Sigmoid colon (tissue), 7 donors: ENCODE measurements around the gene GRM8. TPM values are rescaled to one million over a fixed set of nuclear protein-coding genes. Genes with fewer than 3 reads are reported as not detected.

Experiments
- DNase-seq: peaks from one replicate; pipeline ENCODE4 v3.0.0-alpha.2; 2019
- H3K27ac ChIP-seq, 4 donors: fragments of 200-600 bp; sonication (generic); one replicate each; pipeline ENCODE4 v1.5.1; 2016 to 2019; ENCODE audit warnings: mild to moderate bottlenecking in 1 of 4
- H3K27me3 ChIP-seq, 3 donors: fragments of 200-600 bp; sonication (generic); one replicate each; pipeline ENCODE4 v1.5.1; 2019; ENCODE audit warnings: mild to moderate bottlenecking in 1 of 3
- H3K36me3 ChIP-seq, 4 donors: fragments of 200-600 bp; sonication (generic); one replicate each; pipeline ENCODE4 v1.5.1; 2016 to 2019
- H3K4me1 ChIP-seq, 4 donors: fragments of 200-600 bp; sonication (generic); one replicate each; pipeline ENCODE4 v1.5.1; 2017 to 2019
- H3K4me3 ChIP-seq, 4 donors: fragments of 200-600 bp; sonication (generic); one replicate each; pipeline ENCODE4 v1.5.1; 2017 to 2019; ENCODE audit warnings: mild to moderate bottlenecking in 2 of 4, moderate library complexity in 1 of 4
- H3K9me3 ChIP-seq, 4 donors: fragments of 200-600 bp in 3 of 4; sonication (generic) in 3 of 4; one replicate each; pipeline versions ENCODE4 v1.5.1 to v1.6.1; 2013 to 2019
- EP300 ChIP-seq, 4 donors: sonication (generic); formaldehyde crosslinking; IDR thresholded peaks; one replicate each; pipeline ENCODE4 v1.6.1; 2017; ENCODE audit warnings: antibody characterized with exemption in 4 of 4
- POLR2A ChIP-seq, 2 donors: fragments of 450-650 bp; IDR thresholded peaks; one replicate each; pipeline ENCODE4 v1.6.1; 2016; ENCODE audit warnings: antibody characterized with exemption in 2 of 2, mild to moderate bottlenecking in 2 of 2, moderate library complexity in 2 of 2
- POLR2AphosphoS5 ChIP-seq, 4 donors: sonication (generic); formaldehyde crosslinking; IDR thresholded peaks; one replicate each; pipeline ENCODE4 v1.6.1; 2017; ENCODE audit warnings: antibody characterized with exemption in 4 of 4
- WGBS, 2 donors: extraction: QIAGEN DNeasy Blood & Tissue Kit; methylation state at CpG; one replicate each; pipeline ENCODE4 v1.1.7; 2013; 5-methylcytosine and 5-hydroxymethylcytosine counted together
- intact Hi-C: fragments of 100-400 bp; cut with DNase I; formaldehyde crosslinking; loops from one replicate; pipeline ENCODE4 v1.15.1; 2023
- polyA plus RNA-seq, 3 donors: library from polyadenylated mRNA; stranded (reverse); fragments of 200-250 nt; gene quantifications; one replicate each; pipeline ENCODE4 v1.2.3, GENCODE V29; 2013
- total RNA-seq, 4 donors: library from RNA; depleted of rRNA; stranded (reverse); fragments of >200 nt; gene quantifications; one replicate each; pipeline ENCODE4 v1.1.0, GENCODE V29; 2016
- TF ChIP-seq, protein P1 (sequence below), 4 experiments: fragments of 450-650 bp in 3 of 4; fragments of 200-600 bp in 1 of 4; IDR thresholded peaks; one replicate each; pipeline ENCODE4 v1.5.1; 2016 to 2019; ENCODE audit warnings: antibody characterized with exemption in 4 of 4, mild to moderate bottlenecking in 3 of 4, moderate library complexity in 2 of 4
- donor health status: healthy with polysubstance abuse.
- donor health status: Bipolar disorder and iron deficiency.
- donor health status: healthy.

GRM8 gene
- total and polyA plus RNA-seq, 7 donors, result 0.27 to 1.9 (median 0.55) TPM; not detected in 4

DNA sequence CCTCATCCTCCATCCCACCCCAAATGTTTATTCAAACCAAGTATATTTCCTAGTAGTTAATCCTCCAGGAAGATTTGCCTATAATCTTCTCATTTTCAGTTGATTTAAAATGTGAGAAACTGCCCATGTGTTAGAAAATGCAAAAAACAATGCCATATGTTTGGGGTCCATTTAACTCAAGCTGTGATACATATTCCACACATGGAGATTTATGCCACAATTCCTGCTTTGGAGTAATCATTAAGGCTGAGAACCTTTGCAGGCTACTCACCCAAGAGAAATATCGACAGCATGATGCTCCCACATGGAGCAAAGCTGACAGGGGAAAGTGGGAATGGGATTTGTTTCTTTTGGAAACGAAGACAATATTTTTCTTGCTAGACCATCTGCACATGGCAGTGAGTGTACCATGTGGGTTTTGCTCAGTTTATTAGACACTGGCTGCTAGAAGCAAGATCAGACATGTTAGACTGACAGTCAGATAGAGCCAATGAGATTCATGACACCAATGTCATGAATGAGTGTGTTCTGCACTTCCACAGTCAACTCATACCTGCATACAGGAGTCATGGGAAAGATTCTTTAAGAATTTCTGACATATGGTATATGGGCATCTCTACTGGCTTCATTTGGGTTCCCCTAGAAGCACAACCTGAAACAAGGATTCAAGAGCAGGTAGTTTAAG, 3.4 kb upstream of the GRM8 start:
- no peaks in the 10 kb centered on the region for H3K36me3 ChIP-seq
- H3K27ac ChIP-seq, result no peak overlapping the region
- H3K4me1 ChIP-seq, result peaks cover 0 to 22% (median 18%) of the 10 kb centered on the region in 4 donors
- WGBS, 2 donors, result 90 to 91% methylated on average over 2 of the region's 2 CpGs
- intact Hi-C loops, result no loop called here
- peaks cover 11 to 36% (median 15%) of the 10 kb centered on the region in 3 donors for H3K27me3 ChIP-seq
- H3K4me3 ChIP-seq, result no peak overlapping the region
- DNase-seq, result no peak
- no peaks in the 10 kb centered on the region for H3K9me3 ChIP-seq
- TF ChIP-seq POLR2AphosphoS5 (IDR thresholded peaks at IDR 0.05), result no peak
- TF ChIP-seq EP300 (IDR thresholded peaks at IDR 0.05), result no peak
- TF ChIP-seq, protein P1, sequence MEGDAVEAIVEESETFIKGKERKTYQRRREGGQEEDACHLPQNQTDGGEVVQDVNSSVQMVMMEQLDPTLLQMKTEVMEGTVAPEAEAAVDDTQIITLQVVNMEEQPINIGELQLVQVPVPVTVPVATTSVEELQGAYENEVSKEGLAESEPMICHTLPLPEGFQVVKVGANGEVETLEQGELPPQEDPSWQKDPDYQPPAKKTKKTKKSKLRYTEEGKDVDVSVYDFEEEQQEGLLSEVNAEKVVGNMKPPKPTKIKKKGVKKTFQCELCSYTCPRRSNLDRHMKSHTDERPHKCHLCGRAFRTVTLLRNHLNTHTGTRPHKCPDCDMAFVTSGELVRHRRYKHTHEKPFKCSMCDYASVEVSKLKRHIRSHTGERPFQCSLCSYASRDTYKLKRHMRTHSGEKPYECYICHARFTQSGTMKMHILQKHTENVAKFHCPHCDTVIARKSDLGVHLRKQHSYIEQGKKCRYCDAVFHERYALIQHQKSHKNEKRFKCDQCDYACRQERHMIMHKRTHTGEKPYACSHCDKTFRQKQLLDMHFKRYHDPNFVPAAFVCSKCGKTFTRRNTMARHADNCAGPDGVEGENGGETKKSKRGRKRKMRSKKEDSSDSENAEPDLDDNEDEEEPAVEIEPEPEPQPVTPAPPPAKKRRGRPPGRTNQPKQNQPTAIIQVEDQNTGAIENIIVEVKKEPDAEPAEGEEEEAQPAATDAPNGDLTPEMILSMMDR (IDR thresholded peaks at IDR 0.05), result no peak
- no peak for TF ChIP-seq POLR2A (IDR thresholded peaks at IDR 0.05)

DNA sequence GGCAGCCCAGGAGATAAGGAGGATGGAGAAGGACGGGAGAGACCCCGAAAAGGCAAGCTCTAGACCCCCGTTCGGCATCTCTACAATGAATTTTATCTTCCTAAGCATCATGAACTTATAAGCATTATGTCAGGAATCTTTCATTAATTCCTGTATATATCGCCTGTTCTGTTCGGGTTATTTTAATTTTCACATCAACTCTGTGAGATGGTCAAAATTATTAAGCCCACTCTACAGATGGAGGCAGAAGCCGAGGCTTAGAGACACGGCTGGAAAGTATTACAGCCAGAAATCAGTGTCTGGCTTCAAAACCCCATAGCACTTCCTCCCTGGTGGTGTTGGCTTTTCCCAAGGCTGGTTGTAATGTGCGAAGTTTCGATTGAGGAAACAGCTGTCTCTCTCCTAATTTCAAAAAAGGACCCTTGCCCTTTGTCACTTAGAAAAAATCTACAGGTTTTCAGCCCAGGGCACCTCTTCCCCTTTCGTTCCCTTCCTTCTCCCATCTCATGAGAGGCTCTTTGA, 1.5 kb upstream of the GRM8 start:
- Histone ChIP-seq H3K36me3 (no peaks in the 10 kb centered on the region), H3K4me1 (peaks cover 0 to 30% (median 23%) of the 10 kb centered on the region in 4 donors), H3K4me3 (peak overlapping the region in 3 of 4 donors; percentile 56 to 68 (median 67)), H3K9me3 (no peaks in the 10 kb centered on the region), H3K27me3 (peaks cover 15 to 56% (median 32%) of the 10 kb centered on the region in 3 donors), H3K27ac (no peak overlapping the region)
- TF ChIP-seq, protein P1 (IDR thresholded peaks at IDR 0.05), result peak in 1 of 4 experiments; percentile 2
- no peak for TF ChIP-seq EP300 (IDR thresholded peaks at IDR 0.05)
- 5 to 15% methylated on average over 11 of the region's 11 CpGs for WGBS, 2 donors
- no peak for DNase-seq
- intact Hi-C loops, result loop anchor here (5.0 kb wide), 1 partner anchor 452 kb away; no protein-coding TSS in a partner anchor

DNA sequence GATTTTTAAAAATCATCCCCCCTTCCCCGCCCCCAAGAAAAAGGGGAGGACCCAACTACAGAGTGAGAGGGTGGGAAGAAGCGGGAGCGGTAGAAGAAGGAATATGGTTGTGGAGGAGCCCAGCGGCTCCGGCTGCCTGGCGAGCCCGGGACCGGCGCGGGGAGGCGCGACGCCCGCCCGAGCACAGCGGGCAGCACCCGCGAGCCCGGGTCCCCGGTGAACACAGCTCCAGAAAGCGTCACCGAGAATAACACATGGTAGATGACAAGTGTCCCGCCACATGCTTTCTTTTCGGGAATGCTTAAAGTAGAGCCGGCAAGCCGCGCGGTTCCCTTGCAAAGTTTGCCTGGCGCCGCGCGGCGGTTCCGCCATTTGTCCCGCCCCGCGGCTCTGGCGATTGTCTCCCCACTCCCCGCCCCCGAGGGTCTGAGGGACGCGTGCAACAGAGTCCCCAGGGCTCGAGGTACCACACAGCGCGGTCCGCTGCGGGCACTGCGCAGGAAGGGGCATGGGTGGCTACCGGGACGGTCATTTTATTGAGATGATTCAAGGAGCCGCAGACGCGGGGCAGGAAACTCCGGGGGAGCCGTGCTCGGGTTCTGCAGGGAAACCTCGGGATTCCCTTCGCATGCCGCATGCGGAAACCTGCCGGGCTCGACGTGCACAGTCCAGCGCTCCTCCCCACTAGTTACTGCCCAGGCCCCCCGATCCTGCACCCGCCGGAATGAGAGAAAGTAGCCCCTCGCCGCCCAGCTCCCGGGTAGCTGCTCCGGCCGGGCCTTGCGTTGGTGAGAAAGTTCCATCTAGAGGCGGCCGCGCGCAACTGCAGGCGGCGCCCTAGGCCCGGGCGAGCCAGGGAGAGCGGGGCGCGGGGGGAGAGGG, 781 bp upstream of the GRM8 start:
- Histone ChIP-seq H3K4me3 (peak overlapping the region; percentile 46 to 68 (median 62)), H3K27ac (peak overlapping the region; percentile 7 to 68 (median 42)), H3K27me3 (peaks cover 15 to 63% (median 36%) of the 10 kb centered on the region in 3 donors), H3K9me3 (no peaks in the 10 kb centered on the region), H3K36me3 (no peaks in the 10 kb centered on the region), H3K4me1 (peaks cover 0 to 30% (median 23%) of the 10 kb centered on the region in 4 donors)
- WGBS, 2 donors, result 1% methylated on average over 84 of the region's 84 CpGs
- DNase-seq, result peak; percentile 73
- TF ChIP-seq, protein P1 (IDR thresholded peaks at IDR 0.05), result peak; percentile 42 to 95 (median 74)
- no peak for TF ChIP-seq EP300 (IDR thresholded peaks at IDR 0.05)
- intact Hi-C loops, result loop anchor here (5.0 kb wide), 1 partner anchor 451 kb away; no protein-coding TSS in a partner anchor

DNA sequence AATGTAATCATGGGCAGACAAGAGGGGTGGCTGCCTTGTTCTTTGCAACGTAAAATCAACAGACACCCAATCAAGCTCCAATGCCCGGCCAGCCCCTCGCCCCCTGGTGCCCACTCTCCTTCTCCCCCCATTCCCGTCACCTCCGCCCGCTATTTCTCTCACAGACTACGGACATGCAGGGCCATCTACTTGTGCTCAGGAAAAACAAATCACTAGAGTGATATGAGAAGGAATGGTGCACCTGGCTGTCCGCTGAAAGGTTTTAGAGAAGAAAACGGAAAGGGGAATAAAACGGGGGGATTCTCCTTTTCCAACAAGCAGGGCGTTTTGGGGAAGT, 396 bp downstream of the GRM8 start:
- WGBS, 2 donors, result 1% methylated on average over 11 of the region's 11 CpGs
- Histone ChIP-seq H3K9me3 (no peaks in the 10 kb centered on the region), H3K27ac (peak overlapping the region in 1 of 4 donors; percentile 68), H3K27me3 (peaks cover 15 to 74% (median 45%) of the 10 kb centered on the region in 3 donors), H3K4me3 (peak overlapping the region; percentile 46 to 68 (median 62)), H3K4me1 (peaks cover 0 to 30% (median 23%) of the 10 kb centered on the region in 4 donors), H3K36me3 (no peaks in the 10 kb centered on the region)
- intact Hi-C loops, result loop anchor here (5.0 kb wide), 1 partner anchor 450 kb away; no protein-coding TSS in a partner anchor
- TF ChIP-seq EP300 (IDR thresholded peaks at IDR 0.05) (no peak), POLR2A (IDR thresholded peaks at IDR 0.05) (no peak), POLR2AphosphoS5 (IDR thresholded peaks at IDR 0.05) (no peak)
- TF ChIP-seq, protein P1 (IDR thresholded peaks at IDR 0.05), result no peak
- DNase-seq, result no peak
